ENCODE measurements around the gene GFRAL. TPM values are rescaled to one million over a fixed set of nuclear protein-coding genes. Genes with fewer than 3 reads are reported as not detected.

GFRAL gene
- total RNA-seq, 1 donor from 2014 or later: not detected

- no peak for TF ChIP-seq CTCF (IDR thresholded peaks at IDR 0.05)
- Mint-ChIP-seq H3K27ac (ENCODE audit: unreplicated experiment) (no peak overlapping the region), H3K36me3 (ENCODE audit: low read depth) (no peaks in the 10 kb centered on the region), H3K9me3 (ENCODE audit: low read depth) (peaks cover 12% of the 10 kb centered on the region), H3K4me1 (ENCODE audit: low read depth) (no peaks in the 10 kb centered on the region), H3K4me3 (ENCODE audit: unreplicated experiment) (no peak overlapping the region), H3K27me3 (ENCODE audit: low read depth) (peaks cover 12% of the 10 kb centered on the region)
- DNase-seq (ENCODE audit: low spot score): no peak
Observed at GRCh38 chr6:55319961-55320695, 7.1 kb upstream of the GFRAL start.

GRCh38 chr6:55320696-55321086 is 6.6 kb upstream of the GFRAL start:
- Mint-ChIP-seq H3K4me3 (ENCODE audit: unreplicated experiment) (no peak overlapping the region), H3K27ac (ENCODE audit: unreplicated experiment) (no peak overlapping the region), H3K36me3 (ENCODE audit: low read depth) (no peaks in the 10 kb centered on the region), H3K27me3 (ENCODE audit: low read depth) (peaks cover 14% of the 10 kb centered on the region), H3K4me1 (ENCODE audit: low read depth) (no peaks in the 10 kb centered on the region), H3K9me3 (ENCODE audit: low read depth) (peaks cover 12% of the 10 kb centered on the region)
- DNase-seq (ENCODE audit: low spot score): no peak
- TF ChIP-seq CTCF (IDR thresholded peaks at IDR 0.05): no peak

GRCh38 chr6:55377150-55377549 is 49.9 kb downstream of the GFRAL start:
- H3K4me3 Mint-ChIP-seq (ENCODE audit: unreplicated experiment): no peak overlapping the region
- peaks cover 6% of the 10 kb centered on the region for H3K9me3 Mint-ChIP-seq (ENCODE audit: low read depth)
- H3K27me3 Mint-ChIP-seq (ENCODE audit: low read depth): peaks cover 12% of the 10 kb centered on the region
- peaks cover 2% of the 10 kb centered on the region for H3K36me3 Mint-ChIP-seq (ENCODE audit: low read depth)
- no peak for DNase-seq (ENCODE audit: low spot score)
- H3K4me1 Mint-ChIP-seq (ENCODE audit: low read depth): no peaks in the 10 kb centered on the region
- no peak overlapping the region for H3K27ac Mint-ChIP-seq (ENCODE audit: unreplicated experiment)
- TF ChIP-seq CTCF (IDR thresholded peaks at IDR 0.05): no peak

- Mint-ChIP-seq H3K4me3 (ENCODE audit: unreplicated experiment) (no peak overlapping the region), H3K27me3 (ENCODE audit: low read depth) (peaks cover 17% of the 10 kb centered on the region), H3K9me3 (ENCODE audit: low read depth) (peaks cover 6% of the 10 kb centered on the region), H3K4me1 (ENCODE audit: low read depth) (no peaks in the 10 kb centered on the region), H3K36me3 (ENCODE audit: low read depth) (peaks cover 2% of the 10 kb centered on the region), H3K27ac (ENCODE audit: unreplicated experiment) (no peak overlapping the region)
- DNase-seq (ENCODE audit: low spot score): no peak
- no peak for TF ChIP-seq CTCF (IDR thresholded peaks at IDR 0.05)
Observed at GRCh38 chr6:55379471-55379870, 52.2 kb downstream of the GFRAL start.

GRCh38 chr6:55379895-55380294 is 52.6 kb downstream of the GFRAL start:
- H3K27me3 Mint-ChIP-seq (ENCODE audit: low read depth): peaks cover 19% of the 10 kb centered on the region
- no peak for TF ChIP-seq CTCF (IDR thresholded peaks at IDR 0.05)
- H3K4me1 Mint-ChIP-seq (ENCODE audit: low read depth): no peaks in the 10 kb centered on the region
- peaks cover 2% of the 10 kb centered on the region for H3K36me3 Mint-ChIP-seq (ENCODE audit: low read depth)
- no peak overlapping the region for H3K27ac Mint-ChIP-seq (ENCODE audit: unreplicated experiment)
- no peak overlapping the region for H3K4me3 Mint-ChIP-seq (ENCODE audit: unreplicated experiment)
- DNase-seq (ENCODE audit: low spot score): no peak
- peaks cover 4% of the 10 kb centered on the region for H3K9me3 Mint-ChIP-seq (ENCODE audit: low read depth)

Measured in chondrocyte (in vitro differentiated cells).